G401 (cell line): ENCODE data around the gene C10orf88. TPM values are rescaled to one million over a fixed set of nuclear protein-coding genes. Genes with fewer than 3 reads are reported as not detected.
"Not testable (repeated sequence)": the region's sequence is repeated elsewhere in the genome, so short reads cannot be mapped to it uniquely, and the experiment has no call there.

ENCODE experiments used
- DNase-seq: peaks from one replicate; pipeline ENCODE4 v3.0.0-alpha.2; 2015; ENCODE audit warnings: low spot score
- in situ Hi-C: cut with HindIII; loops from 2 replicates; pipeline ENCODE4 v1.10.0; 2016; ENCODE audit warnings: low sequenced_read_pairs, mixed read lengths
- total RNA-seq: library from RNA; depleted of rRNA; stranded (reverse); fragments of >200 nt; shearing (Covaris generic); gene quantifications from 2 replicates; pipeline ENCODE4 v1.2.3, GENCODE V29; 2014

C10orf88 gene
- total RNA-seq, 1 experiment from 2014 or later = 7.8 TPM

DNA sequence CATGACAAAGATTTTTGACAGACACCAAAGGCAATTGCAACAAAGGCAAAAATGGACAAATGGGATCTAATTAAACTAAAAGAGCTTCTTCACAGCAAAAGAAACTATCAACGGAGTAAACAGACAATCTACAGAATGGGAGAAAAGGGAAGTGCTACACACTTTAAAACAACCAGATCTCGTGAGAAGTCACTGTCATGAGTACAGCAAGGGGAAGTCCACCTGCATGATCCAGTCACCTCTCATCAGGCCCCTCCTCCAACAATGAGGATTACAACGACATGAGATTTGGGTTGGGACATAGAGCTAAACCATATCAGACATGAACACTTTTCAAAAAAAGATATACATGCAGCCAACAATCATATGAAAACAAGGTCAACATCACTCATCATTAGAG lies 14.7 kb upstream of the C10orf88 start:
- in situ Hi-C loops = no loop called here
- no peak for DNase-seq

DNA sequence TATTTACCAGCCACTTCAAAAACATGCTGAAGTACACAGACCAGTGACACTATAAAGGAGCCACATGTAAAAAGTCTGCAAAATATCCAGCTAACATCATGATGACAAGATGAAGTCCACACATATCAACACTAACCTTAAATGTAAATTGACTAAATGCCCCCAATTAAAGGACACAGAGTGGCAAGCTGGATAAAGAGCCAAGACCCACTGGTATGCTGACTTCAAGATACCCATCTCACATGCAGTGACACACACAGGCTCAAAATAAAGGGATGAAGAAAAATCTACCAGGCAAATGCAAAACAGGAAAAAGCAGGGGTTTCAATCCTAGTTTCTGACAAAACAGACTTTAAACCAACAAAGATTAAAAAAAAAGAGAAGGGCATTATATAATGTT lies 12.9 kb upstream of the C10orf88 start:
- in situ Hi-C loops = no loop called here
- DNase-seq = no peak

DNA sequence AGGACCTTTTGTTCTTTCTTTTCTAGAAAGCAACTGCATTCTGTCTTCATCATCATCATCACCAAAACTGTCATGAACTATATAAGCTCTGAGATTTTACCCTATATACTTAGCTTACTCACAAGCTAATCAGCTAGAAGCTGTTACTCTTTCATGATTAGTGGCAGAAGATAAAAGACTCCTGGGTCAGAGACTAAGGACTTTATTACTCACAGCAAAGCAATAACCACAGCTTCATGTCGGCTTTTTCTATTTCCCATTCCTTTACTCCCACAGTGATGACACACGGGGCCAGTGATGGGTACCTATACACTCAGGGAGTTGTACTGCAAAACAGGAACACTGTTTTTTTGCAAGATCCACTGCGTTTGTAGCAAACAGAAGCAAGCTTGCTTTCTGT lies 8.4 kb upstream of the C10orf88 start:
- in situ Hi-C loops = no loop called here

DNA sequence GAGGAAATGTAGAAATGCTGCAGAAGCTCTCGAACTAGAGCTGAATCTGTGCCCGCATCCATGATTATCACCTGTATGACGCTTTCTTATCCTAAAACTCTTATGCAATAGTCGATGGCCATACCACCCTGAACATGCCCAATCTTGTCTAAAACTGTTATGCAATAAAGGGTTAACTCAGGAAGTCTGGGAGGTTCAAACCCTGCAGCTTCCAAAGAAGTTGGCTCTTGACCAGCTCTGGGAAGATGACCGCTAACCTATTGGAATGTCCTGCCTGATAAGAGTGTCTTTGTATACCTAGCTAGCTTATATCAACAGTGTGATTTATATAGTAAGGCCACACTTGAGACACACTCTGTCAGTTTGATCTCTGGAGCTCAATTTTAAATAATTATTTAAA lies 3.4 kb upstream of the C10orf88 start:
- no peak for DNase-seq
- in situ Hi-C loops = no loop called here

More for the DNA sequence above, 8.4 kb upstream of the C10orf88 start:
- DNase-seq = no peak

DNA sequence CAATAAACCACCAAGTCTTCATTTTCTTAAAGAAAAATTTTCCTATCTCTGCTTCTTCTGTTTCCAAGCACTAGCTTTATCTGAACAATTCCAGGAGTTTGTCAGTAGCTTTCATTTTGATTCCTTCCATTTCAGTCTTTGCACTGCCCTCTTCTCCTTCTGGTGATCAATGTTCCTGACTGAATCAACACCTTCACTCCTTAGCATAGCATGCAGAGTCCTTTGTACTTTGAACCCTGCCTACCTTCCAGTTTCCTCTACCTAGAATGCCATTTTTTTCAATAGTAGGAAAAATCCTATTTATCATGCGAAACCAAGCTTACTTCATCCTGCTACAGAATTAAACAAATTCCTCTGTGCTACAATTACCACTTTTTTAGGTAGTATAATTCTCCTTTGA lies 1.9 kb upstream of the C10orf88 start:
- DNase-seq = no peak
- in situ Hi-C loops = no loop called here

DNA sequence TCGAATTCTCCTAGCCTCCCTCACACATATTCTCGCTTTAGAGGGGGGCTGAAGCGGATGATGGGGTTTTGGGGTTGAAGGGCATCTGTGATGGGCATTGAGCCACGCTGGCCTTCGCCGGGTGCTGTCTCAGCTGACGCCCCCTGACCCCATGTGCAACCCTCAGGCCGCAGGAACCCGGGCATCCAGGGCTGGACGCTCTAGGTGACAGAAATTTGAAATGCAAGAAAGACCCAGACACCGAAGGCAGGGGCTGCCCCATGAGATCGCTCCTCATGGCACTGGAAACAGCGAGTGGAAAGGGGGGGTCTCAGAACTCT lies 664 bp upstream of the C10orf88 start:
- DNase-seq = no peak
- in situ Hi-C loops = no loop called here

DNA sequence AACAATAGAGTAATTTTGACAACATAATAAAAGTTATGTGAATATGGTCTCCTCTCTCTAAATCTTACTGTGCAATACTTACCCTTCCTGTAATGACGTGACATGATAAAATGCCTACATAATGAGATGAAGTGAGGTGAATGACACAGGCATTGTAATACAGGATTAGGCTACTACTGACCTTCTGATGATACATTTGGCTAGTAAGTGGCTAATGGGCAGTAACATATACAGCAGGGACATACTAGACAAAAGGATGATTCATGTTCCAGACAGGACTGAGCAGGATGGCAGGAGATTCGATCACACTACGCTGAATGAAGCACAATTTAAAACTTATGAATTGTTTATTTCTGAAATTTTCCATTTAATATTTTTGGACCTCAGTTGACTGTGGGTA lies 4.7 kb downstream of the C10orf88 start:
- in situ Hi-C loops = no loop called here
- no peak for DNase-seq

DNA sequence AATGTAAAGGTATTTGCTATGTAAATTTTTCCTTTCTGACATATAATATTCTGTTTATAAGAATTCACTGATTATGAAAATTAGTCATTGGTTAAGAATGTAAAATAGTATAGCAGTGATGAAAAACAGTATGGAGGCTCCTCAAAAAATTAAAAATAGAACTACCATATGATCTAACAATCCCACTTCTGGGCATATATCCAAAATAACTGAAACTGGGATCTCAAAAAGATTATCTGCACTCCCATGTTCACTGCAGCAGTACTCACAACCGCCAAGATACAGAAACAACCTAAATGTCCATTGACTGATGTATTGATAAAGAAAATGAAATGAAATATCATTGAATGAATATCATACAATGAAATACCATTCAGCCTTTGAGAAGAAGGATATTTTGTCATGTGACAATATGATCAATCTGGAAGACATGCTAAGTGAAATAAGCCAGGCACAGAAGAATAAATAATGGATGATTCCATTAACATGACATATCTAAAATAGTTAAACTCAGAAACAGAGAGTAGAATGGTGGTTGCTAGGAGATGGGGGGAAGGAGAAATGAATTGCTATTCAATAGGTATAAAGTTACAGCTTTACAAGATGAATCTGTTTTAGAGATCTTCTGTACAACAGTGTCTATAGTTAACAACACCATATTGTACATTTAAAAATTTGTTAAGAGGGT lies 14.0 kb downstream of the C10orf88 start:
- in situ Hi-C loops = no loop called here
- no peak for DNase-seq

DNA sequence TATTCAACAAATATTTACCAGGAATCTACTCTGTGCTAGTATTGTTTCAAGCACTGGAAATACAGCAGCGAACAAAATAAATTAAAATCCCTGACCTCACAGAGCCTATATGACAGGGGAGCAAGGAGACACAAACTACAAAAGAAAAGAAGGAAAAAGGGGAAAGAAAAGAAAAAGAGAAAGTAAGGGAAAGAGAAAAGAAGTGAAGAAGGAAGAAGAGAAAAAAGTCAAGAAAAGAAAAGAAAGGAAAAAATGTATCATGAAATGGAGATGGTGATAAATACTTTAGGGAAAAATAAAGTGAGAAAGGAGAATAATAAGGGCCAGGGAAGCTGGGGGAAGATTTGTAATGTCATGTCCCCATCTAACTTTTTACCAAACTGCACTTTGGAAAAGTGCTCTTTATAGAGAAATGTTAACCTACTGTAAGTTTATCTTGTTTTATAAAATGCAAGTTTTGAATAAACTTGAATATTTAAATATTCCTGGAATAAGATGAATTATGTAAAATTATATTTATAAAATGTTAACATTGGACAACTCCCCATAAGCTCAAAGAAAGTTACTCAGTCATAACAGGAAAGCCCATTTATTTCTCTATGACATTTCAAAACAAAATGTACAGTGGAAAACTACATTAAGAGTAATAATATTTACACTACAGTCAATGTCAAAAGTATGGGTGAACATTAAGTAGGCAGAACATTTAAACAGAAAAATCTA lies 14.7 kb downstream of the C10orf88 start:
- in situ Hi-C loops = no loop called here
- no peak for DNase-seq

DNA sequence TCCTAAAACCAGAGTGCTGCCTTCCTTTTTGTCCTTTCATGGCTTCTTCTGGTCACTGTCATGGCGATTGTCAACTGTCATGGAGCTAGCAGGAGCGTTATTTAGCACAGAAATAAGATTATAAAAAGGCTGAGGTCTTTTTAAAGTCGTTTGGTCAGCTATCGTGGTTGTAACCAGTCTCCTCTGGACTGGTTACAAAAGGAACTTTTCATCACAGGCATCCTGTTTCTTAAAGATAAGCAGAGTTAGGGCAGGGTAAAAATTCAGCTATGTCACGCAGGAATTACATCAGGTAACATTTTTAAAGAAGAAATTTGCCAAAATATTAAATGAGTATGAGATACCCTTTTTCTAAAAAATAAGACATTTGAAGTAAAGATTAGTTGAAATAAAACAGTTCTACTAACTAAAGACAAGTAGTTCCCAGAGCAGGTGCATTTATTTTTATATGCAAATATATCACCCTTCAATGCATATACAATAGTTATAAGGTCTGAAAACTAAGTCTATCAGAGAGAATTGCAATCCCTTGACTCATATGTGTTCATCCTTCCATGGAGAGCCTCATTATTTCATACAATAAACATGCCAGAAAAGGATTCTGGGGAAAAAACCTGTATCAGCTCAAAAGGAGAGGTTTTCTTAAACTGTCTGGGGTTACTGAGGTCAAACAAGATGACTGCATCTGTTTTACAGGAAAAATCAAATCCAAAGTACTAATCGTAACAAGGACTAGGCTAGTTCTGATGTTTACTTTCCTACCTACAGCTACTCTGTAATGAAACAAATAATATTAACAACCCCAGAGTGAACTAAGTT lies 22.7 kb downstream of the C10orf88 start:
- in situ Hi-C loops = no loop called here
- no peak for DNase-seq

DNA sequence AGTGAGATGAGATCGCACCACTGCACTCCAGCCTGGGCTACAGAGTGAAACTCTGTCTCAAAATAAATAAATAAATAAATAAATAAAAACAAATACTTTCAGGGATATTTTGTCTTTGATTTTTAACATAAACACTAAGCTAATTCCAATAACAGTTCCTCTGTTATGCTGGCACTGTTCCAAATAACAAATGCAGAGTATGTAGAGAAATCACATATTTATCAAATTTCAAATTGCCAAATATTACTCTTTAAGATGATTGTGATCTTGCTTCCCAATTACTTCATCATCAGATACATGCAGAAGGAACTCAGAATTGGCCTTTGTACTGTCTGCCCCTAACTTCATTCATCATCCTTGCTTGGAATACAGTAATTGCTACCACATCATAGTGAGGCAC lies 23.9 kb downstream of the C10orf88 start:
- no peak for DNase-seq
- in situ Hi-C loops = no loop called here

DNA sequence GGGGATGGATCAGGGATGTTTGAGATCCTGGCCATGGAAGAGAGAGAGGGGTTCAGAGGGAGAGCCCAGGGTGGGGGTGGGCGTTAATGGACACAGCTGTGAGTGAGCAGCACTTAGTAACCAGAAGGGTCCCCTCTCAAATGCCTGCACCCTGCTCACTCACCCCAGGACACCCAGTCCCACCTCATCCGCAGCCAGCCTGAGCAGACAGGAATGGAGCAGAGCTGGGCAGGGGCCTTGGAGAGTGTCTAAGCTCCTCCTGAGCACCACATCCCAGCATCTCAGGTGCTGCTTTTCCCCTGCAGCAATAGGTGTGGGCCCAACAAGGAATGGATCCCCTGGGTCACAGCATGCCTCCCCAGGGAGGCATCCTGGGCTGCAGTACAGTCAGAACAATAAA lies 38.3 kb downstream of the C10orf88 start:
- in situ Hi-C loops = no loop called here
- DNase-seq = no peak

DNA sequence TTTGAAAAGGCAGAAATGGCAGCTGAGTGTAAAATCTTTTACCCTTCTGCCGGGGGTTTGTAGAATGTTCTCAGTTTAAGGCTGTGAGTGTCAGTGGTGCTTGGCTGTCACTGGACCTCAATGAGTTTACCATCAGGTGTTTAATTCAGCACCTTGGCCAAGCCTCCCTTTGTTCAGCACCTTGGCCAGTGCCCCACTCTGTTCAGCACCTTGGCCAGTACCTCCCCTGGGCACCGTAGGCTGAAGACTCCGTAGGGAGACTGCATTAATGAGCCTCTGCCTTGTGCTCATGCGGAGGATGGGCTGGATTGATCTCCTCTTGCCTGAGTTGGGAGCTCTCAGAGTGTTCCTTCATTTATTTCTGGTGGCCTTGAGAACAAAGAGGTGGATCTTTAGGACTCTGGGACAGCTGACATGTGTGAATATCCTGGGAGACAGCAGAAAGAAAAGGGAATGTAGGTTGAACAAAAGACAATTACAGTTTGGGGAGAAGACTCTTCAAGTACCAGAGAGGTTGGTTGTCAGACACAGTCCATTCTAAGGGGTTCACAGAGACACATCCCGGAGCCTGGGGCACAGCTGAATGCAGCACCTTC lies 42.0 kb downstream of the C10orf88 start:
- in situ Hi-C loops = no loop called here
- DNase-seq = no peak

DNA sequence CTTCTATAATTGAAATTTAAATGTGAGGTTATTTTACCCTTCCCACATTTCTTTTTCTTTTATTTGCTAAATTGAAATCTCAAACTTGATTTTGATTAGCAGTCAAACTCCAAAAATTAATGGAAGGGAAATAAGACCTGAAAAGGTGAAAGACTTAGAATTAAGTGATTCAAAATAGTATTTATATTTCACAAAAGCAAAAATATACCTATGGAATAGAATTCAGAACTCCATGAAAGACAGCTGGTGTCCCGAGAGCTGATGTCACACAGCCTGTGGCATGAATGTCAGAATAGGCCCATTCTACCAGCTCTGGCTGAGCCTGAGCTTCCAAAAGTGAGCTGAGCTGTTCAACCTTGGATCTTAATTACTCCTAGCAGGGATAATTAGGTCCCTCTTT lies 43.7 kb downstream of the C10orf88 start, which contains the start of gene FAM24A:
FAM24A (plus strand) TSS at position 301 of the 400 bp plus-strand sequence. CDS start 1,025 bp downstream, outside the sequence.
- in situ Hi-C loops = no loop called here
- DNase-seq = no peak

DNA sequence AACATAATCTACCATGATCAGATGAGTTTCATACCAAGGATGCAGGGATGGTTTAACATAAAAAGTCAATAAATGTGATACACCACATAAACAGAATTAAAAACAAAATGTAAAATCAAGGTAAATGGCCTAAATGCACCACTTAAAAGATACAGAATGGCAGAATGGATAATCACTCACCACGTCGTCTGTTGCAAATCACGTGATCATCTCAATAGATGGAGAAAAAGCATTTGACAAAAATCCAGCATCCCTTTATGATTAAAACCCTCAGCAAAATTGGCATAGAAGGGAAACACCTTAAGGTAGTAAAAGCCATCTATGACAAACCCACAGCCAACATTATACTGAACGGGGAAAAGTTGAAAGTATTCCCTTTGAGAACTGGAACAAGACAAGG lies 50.2 kb downstream of the C10orf88 start:
- in situ Hi-C loops = not testable (repeated sequence)

DNA sequence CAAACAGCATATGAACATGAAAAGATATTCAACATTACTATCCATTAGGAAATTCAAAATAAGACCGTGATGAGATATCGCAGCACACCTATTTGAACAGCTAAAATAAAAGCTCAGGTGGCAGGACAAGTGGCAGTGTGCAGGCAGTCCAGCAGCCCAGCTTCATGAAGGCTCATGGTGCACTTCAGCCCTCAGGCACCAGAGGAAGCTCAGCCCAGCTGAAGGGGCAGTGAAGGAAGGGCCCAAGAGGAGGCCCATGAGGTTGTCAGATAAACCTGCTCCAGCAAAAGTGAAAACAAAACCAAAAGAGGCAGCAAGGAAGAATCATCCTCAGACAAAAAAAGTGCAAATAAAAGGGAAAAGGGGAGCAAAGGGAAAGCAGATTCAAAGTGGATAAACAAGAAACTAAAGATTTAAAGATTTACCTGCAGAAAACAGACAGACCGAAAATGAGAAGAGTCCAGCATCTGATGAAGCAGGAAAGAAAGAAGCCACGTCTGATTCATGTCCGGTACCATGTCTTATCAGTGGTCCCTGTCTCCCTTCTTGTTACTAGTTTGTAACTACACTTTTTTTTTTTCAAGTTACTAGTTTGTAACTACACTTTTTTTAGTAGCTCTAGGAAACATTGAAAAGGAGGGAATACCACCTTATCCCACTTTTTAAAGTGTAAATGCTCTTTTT lies 59.6 kb downstream of the C10orf88 start:
- in situ Hi-C loops = no loop called here
- DNase-seq = no peak

More for the DNA sequence above, 50.2 kb downstream of the C10orf88 start:
- not testable (repeated sequence) for DNase-seq

DNA sequence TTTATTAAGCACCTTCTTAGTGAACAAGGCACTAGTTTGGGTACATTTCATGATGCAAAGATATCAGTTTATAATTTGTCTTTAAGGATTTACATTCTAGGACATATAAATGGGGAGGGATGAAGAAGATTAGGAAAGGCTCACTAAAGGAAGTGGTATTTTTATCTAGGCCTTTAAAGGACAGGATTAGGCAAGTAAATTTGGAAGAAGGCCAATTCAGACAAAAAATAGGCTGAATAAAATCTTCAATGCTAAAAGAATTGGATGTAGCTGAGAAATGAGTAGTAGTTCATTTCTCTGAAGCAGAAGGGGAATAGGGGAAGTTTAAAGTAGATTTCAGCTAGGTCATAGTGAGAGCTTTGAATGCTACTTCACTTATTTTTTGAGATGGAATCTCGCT lies 69.9 kb downstream of the C10orf88 start:
- in situ Hi-C loops = no loop called here
- DNase-seq = no peak

DNA sequence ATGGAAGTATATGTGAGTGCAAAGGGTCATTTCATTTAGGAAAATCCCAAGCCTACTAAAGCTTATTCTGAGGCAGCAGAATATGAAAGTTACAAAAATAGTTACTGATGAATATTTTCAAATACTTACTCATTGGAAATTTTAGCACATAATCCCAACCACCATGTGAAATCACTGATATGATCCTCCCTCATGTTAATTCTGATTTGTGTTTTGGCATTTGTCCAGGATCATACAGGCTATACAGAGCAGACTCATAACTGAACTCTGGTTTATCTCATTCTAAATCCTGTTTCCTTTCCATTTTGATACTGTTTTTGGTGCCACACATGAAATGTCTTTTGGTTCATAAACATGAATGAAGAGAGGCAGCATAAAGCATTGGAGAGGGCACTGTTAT lies 71.3 kb downstream of the C10orf88 start:
- no peak for DNase-seq
- in situ Hi-C loops = no loop called here
